Duodenal mucosa (tissue), 2 donors: ENCODE results near the gene SOAT1.

Experiments used
- H3K27ac ChIP-seq: one replicate; pipeline ENCODE4 v1.7.0; 2013; ENCODE audit warnings: low read depth, low read length
- H3K27me3 ChIP-seq, 2 donors: one replicate each; pipeline ENCODE4 v1.7.0; 2013; ENCODE audit warnings: low read length in 2 of 2, control low read depth in 1 of 2; ENCODE audit not compliant: insufficient read depth in 2 of 2, control insufficient read depth in 1 of 2
- H3K36me3 ChIP-seq, 2 donors: one replicate each; pipeline ENCODE4 v1.7.0; 2013; ENCODE audit warnings: low read length in 2 of 2, control low read depth in 1 of 2; ENCODE audit not compliant: insufficient read depth in 2 of 2, control insufficient read depth in 1 of 2
- H3K4me1 ChIP-seq, 2 donors: one replicate each; pipeline ENCODE4 v1.7.0; 2013; ENCODE audit warnings: low read length in 2 of 2, control low read depth in 1 of 2; ENCODE audit not compliant: insufficient read depth in 2 of 2, control insufficient read depth in 1 of 2
- H3K4me3 ChIP-seq, 2 donors: one replicate each; pipeline ENCODE4 v1.7.0; 2013; ENCODE audit warnings: low read length in 2 of 2, low read depth in 1 of 2
- H3K9ac ChIP-seq, 2 donors: one replicate each; pipeline ENCODE4 v1.7.0; 2013; ENCODE audit warnings: low read length in 2 of 2, low read depth in 1 of 2
- H3K9me3 ChIP-seq, 2 donors: one replicate each; pipeline ENCODE4 v1.7.0; 2013; ENCODE audit warnings: low read length in 2 of 2, control low read depth in 1 of 2; ENCODE audit not compliant: control insufficient read depth in 1 of 2

Gene SOAT1

DNA sequence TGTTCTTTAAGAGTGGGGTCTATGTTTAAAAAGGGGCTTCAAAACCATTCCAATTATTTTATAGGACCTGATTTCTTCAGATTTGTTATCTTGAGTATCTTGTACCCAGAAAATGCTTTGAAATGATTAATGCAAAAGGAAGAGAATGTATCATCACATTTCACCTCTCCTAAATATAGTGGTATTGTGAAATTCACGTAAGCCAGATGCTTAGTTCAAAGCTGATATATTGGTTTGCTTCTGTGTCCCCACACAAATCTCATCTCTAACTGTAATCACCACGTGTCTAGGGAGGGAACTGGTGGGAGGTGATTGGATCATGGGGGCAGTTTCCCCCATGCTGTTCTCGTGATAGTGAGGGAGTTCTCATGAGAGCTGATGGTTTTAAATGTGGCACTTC, 8.5 kb downstream of the SOAT1 start:
- peaks cover 0 to 11% of the 10 kb centered on the region in 2 donors for H3K4me1 ChIP-seq
- H3K9ac ChIP-seq = no peak overlapping the region
- no peaks in the 10 kb centered on the region for H3K9me3 ChIP-seq
- H3K4me3 ChIP-seq = no peak overlapping the region
- no peaks in the 10 kb centered on the region for H3K27me3 ChIP-seq
- H3K36me3 ChIP-seq = peaks cover 0 to 2% of the 10 kb centered on the region in 2 donors
- H3K27ac ChIP-seq = no peak overlapping the region

DNA sequence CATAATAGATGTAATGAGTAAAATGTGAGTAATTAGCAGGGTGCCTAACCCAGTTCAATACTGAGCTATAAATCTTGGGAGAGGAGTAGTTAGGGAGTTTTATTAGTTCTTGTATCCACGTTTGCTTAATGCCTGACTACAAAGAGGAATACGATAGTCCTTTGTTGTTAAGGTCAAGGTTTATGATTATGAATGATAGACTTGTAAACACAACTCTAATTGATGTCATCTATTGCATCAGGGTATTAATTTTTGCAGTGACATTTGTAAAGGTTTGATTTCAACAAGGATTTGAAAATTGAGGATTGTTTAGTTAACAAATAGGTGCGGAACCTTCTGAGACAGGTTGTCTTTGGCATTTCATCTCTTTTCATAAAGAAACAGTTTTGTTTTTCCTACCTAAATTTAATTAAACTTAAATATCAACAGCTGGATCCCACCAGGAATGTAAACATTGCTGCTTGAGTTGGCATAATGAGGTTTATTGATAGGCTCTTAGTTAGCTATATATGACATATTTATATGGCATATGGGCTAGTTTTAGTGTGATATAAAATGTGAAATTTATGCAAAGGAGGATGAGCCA, 9.7 kb downstream of the SOAT1 start:
- Histone ChIP-seq H3K9ac (no peak overlapping the region), H3K36me3 (peaks cover 0 to 5% of the 10 kb centered on the region in 2 donors), H3K4me1 (peaks cover 0 to 11% of the 10 kb centered on the region in 2 donors)

DNA sequence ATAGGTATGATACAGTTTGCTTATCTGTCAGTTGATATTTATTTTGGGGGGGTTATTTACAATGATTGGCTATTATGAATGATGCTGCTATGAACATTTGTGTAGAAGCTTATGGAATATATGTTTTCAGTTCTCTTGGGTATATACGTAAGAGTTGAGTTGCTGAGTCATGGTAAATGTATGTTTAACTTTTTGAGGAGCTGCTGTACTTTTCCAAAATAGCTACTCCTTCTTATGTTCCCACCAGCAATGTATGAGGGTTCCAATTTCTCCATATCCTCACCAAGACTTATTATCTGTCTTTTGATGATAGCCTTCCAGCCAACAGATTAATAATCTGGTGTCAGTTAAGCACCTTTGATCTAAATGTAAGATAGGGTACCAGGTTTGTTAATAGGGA, 11.9 kb downstream of the SOAT1 start:
- no peak overlapping the region for H3K9ac ChIP-seq
- no peaks in the 10 kb centered on the region for H3K27me3 ChIP-seq
- H3K36me3 ChIP-seq = peaks cover 0 to 5% of the 10 kb centered on the region in 2 donors

More for the DNA sequence above, 9.7 kb downstream of the SOAT1 start:
- H3K4me3 ChIP-seq = no peak overlapping the region
- H3K27me3 ChIP-seq = no peaks in the 10 kb centered on the region
- H3K9me3 ChIP-seq = no peaks in the 10 kb centered on the region
- no peak overlapping the region for H3K27ac ChIP-seq

DNA sequence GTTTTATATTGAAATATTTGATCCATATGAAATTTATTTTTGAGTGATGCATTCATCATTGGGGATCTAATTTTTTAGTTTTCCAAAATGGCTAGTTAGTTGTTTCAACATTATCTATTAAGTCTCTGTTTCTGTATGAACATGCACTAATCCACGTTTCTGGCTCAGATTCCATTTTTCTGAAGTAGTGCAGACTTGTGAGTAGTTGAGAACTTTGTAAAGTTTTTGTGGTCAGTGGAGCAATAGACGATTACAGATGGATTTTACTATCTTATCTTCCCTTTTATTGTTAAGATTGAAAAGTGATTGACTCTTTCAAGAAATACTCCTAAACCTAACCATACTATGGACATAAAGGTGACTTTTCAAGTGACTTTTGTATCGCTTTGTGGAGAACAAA, 16.7 kb downstream of the SOAT1 start:
- Histone ChIP-seq H3K9me3 (no peaks in the 10 kb centered on the region), H3K36me3 (peaks cover 0 to 9% of the 10 kb centered on the region in 2 donors), H3K4me3 (no peak overlapping the region), H3K4me1 (no peaks in the 10 kb centered on the region), H3K27ac (no peak overlapping the region), H3K27me3 (no peaks in the 10 kb centered on the region), H3K9ac (no peak overlapping the region)

More for the DNA sequence above, 11.9 kb downstream of the SOAT1 start:
- Histone ChIP-seq H3K4me1 (peaks cover 0 to 11% of the 10 kb centered on the region in 2 donors), H3K27ac (no peak overlapping the region), H3K9me3 (no peaks in the 10 kb centered on the region), H3K4me3 (no peak overlapping the region)

DNA sequence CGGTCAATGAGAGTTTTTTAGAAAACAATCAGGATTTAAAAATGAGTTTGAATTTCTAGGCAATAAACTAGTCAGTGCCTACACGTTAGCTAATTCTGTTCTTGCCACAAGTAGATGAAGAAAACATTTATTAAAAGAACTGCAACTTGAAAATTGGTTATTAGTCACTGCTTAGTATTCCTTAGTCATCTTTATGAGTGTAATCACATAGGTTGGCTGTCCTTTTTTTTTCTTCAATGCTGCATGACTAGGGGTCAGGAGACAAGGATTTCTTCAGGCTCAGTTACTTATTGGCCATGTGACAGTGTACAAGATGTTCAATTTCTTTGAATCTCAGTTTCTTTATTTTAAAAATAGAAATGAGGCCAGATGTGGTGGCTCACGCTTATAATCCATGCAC, 17.1 kb downstream of the SOAT1 start:
- no peak overlapping the region for H3K4me3 ChIP-seq
- H3K36me3 ChIP-seq = peaks cover 0 to 9% of the 10 kb centered on the region in 2 donors
- no peaks in the 10 kb centered on the region for H3K9me3 ChIP-seq
- H3K9ac ChIP-seq = no peak overlapping the region
- H3K4me1 ChIP-seq = no peaks in the 10 kb centered on the region
- H3K27ac ChIP-seq = no peak overlapping the region
- no peaks in the 10 kb centered on the region for H3K27me3 ChIP-seq

DNA sequence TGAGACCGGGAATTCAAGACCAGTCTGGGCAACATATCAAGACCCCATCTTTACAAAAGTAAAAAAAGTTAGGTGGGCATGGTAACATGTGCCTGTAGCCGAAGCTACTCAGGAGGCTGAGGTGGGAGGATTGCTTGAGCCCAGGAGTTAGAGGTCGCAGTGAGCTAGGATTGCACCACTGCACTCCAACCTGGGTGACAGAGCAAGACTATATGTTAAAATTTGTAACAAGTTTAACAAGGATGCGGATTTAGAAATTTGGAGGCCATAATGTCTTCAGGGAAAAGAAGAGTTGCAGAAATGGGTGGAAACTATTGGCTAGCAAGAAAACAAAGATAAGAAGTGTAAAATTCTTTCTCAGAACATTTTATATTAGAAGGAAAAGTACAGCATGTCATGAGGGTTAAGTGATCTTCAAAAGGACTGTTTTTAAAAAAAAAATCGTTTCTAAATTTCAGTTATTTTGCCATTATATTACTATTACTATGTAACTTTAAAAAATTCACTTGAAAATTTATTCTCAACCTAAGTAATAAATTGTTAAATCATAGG, 17.6 kb downstream of the SOAT1 start:
- H3K27me3 ChIP-seq = no peaks in the 10 kb centered on the region
- H3K4me3 ChIP-seq = no peak overlapping the region
- H3K4me1 ChIP-seq = no peaks in the 10 kb centered on the region
- no peaks in the 10 kb centered on the region for H3K9me3 ChIP-seq
- peaks cover 0 to 9% of the 10 kb centered on the region in 2 donors for H3K36me3 ChIP-seq
- H3K27ac ChIP-seq = no peak overlapping the region
- no peak overlapping the region for H3K9ac ChIP-seq

DNA sequence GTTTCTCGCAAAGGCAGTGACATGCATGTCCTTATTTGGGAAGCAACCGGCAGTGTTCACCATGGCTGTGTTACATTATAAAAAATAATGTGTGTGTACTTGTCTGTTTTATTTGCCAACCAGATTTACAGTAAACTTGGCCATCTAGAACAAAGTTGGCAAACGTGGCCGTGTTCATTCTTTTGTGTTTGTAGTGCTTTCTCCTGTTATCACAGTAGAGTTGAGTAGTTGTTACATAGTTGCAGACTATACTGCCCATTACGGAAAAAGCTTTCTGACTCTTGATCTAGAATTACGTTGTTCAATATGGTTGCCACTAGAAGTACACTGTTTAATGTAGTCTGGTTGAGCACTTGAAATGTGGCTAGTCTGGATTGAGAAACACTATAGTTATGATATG, 19.4 kb downstream of the SOAT1 start:
- H3K27ac ChIP-seq = no peak overlapping the region
- no peaks in the 10 kb centered on the region for H3K27me3 ChIP-seq
- H3K4me3 ChIP-seq = no peak overlapping the region
- H3K9me3 ChIP-seq = no peaks in the 10 kb centered on the region
- no peak overlapping the region for H3K9ac ChIP-seq
- H3K4me1 ChIP-seq = no peaks in the 10 kb centered on the region
- H3K36me3 ChIP-seq = peaks cover 0 to 3% of the 10 kb centered on the region in 2 donors

DNA sequence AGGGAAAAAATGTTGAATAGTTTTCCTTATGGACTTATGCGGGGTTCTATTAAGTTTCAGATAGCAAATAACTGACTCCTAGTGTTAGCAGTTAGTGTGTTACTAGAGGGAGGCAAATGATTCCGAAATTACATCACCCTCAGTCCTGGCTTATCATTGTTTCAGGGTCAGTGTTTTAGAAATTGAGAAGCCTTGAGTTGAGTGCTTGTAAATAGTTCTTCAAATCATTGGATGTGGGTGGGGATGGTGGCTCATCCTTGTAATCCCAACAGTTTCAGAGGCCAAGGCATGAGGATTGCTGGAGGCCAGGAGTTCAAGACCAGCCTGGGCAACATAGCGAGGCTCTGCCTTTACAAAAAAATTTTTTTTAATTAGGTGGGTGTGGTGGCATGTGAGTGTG, 21.3 kb downstream of the SOAT1 start:
- H3K27ac ChIP-seq = no peak overlapping the region
- H3K4me3 ChIP-seq = no peak overlapping the region
- peaks cover 0 to 6% of the 10 kb centered on the region in 2 donors for H3K36me3 ChIP-seq
- H3K27me3 ChIP-seq = no peaks in the 10 kb centered on the region
- no peaks in the 10 kb centered on the region for H3K9me3 ChIP-seq
- H3K4me1 ChIP-seq = no peaks in the 10 kb centered on the region
- H3K9ac ChIP-seq = no peak overlapping the region

DNA sequence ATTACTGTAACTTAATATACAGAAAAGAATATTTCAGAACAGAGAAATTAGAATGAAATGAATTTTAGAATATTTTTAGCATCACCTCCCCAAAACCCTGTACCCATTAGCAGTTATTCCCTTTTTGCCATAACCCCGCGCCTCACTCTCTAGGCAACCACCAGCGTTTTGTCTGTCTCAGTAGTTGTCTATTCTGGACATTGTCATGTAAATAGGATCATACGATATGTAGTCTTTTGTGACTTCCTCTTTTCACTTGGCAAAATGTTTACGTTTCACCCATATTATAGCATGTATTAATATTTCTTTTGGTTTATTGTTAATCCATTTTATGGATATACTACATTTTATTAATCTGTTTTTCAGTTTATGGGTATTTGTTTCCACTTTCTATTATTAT, 24.9 kb downstream of the SOAT1 start:
- H3K36me3 ChIP-seq = peaks cover 0 to 6% of the 10 kb centered on the region in 2 donors
- no peaks in the 10 kb centered on the region for H3K9me3 ChIP-seq
- no peak overlapping the region for H3K27ac ChIP-seq
- H3K4me1 ChIP-seq = no peaks in the 10 kb centered on the region
- H3K9ac ChIP-seq = no peak overlapping the region
- no peaks in the 10 kb centered on the region for H3K27me3 ChIP-seq
- no peak overlapping the region for H3K4me3 ChIP-seq

DNA sequence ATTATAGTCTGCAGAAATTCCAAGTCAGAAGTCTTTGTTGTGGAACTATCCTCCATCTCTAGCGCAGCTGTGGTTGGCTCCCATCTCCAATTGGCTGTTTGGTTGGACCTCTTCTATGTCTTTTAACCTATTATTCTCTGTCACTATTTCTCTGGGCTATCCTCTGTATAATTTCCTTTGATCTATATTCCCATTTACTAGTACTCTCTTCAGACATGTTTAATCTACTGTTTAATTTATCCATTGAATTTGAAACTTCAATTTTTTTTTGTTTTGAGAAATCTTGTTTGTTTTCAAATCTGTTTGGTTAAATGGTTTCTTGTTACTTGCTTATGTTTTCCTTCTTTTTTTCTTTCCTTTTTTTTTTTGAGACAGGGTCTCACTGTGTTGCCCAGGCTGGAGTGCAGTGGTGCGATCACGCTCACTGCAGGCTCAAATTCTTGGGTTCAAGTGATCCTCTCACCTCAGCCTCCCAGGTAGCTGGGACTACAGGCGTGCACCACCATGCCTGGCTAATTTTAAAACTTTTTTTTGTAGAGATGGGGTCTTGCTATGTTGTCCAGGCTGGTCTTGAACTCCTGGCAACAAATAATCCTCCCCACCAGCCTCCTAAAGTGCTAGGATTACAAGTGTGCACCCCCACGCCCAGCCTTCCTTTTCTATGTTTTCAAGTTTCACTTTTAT, 28.1 kb downstream of the SOAT1 start:
- H3K9ac ChIP-seq = no peak overlapping the region
- no peak overlapping the region for H3K4me3 ChIP-seq
- no peaks in the 10 kb centered on the region for H3K9me3 ChIP-seq
- no peaks in the 10 kb centered on the region for H3K27me3 ChIP-seq
- no peaks in the 10 kb centered on the region for H3K4me1 ChIP-seq
- H3K36me3 ChIP-seq = peaks cover 0 to 9% of the 10 kb centered on the region in 2 donors
- no peak overlapping the region for H3K27ac ChIP-seq
